Heart left ventricle (tissue), 13 donors: Measurements from ENCODE around the gene CASQ1.

Experiments
- CTCF ChIP-seq, 12 donors: fragments of 200-600 bp; sonication (generic) in 4 of 12; IDR thresholded peaks; one replicate each; pipeline versions ENCODE4 v1.5.0 to v1.8.0; 2018 to 2022; ENCODE audit warnings: antibody characterized with exemption in 12 of 12, mild to moderate bottlenecking in 5 of 12
- POLR2A ChIP-seq, 2 donors: fragments of 450-650 bp; IDR thresholded peaks; one replicate each; pipeline ENCODE4 v1.6.1; 2017; ENCODE audit warnings: antibody characterized with exemption in 2 of 2, mild to moderate bottlenecking in 2 of 2, moderate library complexity in 2 of 2
- donor health status: ischemic (EF 13 %, LVEDD 7.1; RV severe dilation, severe dysfunction).
- donor health status: DM: no; HTN: yes; CAD: no.
- donor health status: DM: no; HTN: no; CAD: no.
- donor health status: ischemic (EF 25% LVEDD 6.9; RV normal size, moderate dysfunction).
- donor health status: ischemic (EF 25% LVEDD 5.7; RV mildly dilated, moderate dysfunction).
- donor health status: ischemic (EF 35%, LVEDD 5.7; RV mildly dilated, moderate dysfunction).
- donor health status: nonischemic (EF 11% LVEDD 7.7; RV severe dilation, severe dysfunction).
- donor health status: DM: yes; HTN: yes; CAD: no.
- donor health status: PGD.
- donor health status: ischemic (EF 29% LVEDD 5.4; RV normal size, mild dysfunction).
- donor health status: nonischemic (EF 23%, LVEDD 6.1; RV moderate dilation, normal function).

- TF ChIP-seq CTCF (IDR thresholded peaks at IDR 0.05) (no peak), POLR2A (IDR thresholded peaks at IDR 0.05) (no peak)
These were observed 53.4 kb downstream of the CASQ1 start for GRCh38 chr1:160243767-160244166.
